HG03064 (cell line): ENCODE data around the gene GRHL3.
"Not testable (repeated sequence)": the region's sequence is repeated elsewhere in the genome, so short reads cannot be mapped to it uniquely, and the experiment has no call there.

ENCODE experiments used
- ATAC-seq: cut with Tn5 transposase; IDR thresholded peaks from one replicate; pipeline ENCODE4 v1.9.1; 2021; ENCODE audit warnings: low read depth; ENCODE audit not compliant: unreplicated experiment

Gene GRHL3

DNA sequence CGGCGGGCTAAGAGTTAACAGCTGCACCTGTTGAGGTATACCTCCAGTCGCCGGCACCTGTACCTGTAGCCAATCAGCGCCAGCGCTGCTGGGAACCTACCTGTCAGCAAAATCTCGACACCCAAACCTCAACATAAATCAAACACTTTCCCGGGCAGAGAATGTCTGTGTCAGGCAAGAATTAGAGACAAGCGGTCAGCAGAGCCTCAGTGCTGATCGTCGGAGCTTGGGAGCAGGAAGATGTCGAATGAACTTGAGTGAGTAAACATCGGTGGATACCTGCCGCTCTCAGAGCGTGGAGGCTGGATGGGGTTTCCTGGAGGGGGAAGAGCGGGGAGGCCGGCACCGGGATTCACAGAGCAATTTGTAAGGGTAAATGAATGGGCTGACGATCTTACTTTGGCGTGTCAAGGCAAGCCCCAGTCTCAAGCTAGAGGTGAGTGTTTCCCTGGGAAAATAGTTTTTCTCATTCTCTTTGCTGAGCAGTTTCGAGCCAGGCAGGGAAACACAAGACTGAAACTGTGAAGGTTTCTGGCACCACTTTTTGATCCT, at the start of gene GRHL3:
Gene GRHL3, plus strand, starts transcription at position 46 of the 552 bp plus-strand sequence. Its CDS starts 195 bp downstream, at position 241.
- no peak for ATAC-seq

DNA sequence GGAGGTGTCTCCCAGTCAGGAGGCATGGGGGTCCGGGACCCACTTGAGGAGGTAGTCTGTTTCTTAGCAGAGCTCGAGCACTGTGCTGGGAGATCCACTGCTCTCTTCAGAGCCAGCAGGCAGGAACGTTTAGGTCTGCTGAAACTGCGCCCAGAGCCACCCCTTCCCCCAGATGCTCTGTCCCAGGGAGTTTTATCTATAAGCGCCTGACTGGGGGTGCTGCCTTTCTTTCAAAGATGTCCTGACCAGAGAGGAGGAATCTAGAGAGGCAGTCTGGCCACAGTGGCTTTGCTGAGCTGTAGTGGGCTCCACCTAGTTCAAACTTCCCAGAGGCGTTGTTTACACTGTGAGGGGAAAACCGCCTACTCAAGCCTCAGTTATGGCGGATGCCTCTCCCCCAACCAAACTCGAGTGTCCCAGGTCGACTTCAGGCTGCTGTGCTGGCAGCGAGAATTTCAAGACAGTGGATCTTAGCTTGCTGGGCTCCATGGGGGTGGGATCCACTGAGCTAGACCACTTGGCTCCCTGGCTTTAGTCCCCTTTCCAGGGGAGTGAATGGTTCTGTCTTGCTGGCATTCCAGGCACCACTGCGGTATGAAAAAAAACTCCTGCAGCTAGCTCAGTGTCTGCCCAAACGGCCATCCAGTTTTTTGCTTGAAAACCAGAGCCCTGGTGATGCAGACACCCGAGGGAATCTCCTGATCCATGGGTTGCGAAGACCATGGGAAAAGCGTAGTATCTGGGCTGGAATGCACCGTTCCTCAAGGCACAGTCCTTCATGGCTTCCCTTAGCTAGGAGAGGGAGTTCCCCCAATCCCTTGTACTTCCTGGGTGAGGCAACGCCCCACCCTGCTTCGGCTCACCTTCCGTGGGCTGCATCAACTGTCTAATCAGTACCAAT, 44.7 kb upstream of the GRHL3 start:
- ATAC-seq: not testable (repeated sequence)

DNA sequence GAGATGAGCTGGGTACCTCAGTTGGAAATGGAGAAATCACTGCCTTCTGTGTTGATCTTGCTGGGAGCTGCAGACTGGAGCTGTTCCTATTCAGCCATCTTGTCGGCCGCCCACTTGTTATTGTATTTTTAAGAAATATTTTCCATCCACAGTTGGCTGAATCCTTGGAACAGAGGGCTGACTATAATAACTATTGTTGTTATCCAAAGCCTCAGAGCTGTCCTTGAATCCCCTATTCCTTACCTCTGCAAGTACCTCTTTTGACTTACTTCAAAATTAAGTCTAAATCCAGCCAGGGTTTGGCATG, 44.1 kb upstream of the GRHL3 start:
- ATAC-seq: no peak

DNA sequence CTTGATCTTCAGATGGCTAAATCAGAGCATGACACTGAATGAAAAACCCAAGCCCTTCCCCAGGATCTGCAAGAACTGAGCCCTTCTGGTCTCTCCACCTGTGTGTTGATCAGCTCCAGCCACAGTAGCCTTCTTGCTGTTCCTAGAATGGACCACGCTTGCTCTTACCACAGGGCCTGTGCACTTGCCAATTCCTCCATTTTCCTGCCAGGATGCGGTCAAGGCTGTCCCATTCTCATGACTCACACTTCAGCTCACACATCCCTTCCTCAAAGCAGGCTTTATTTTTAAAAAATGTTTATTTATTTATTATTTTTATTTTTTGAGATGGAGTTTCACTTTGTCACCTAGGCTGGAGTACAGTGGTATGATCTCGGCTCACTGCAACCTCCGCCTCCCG, 43.6 kb upstream of the GRHL3 start:
- ATAC-seq: no peak

DNA sequence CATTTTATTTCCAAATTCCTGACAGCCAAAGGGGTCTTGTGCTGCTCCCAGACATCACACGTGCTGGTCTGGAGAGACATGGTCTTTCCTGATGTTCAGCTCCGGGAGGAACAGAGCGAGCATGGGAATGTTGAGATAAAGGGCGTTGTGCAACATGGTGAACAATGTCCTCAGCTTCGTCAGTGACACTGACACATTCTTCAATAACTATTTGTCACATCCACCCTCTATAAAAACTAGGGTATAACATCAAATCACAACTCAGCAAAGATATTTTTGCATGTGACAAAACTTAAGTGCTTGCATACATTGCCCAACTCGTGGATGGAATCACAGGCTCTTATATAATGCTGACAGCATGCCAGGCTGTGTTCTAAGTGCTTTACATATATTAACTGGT, 42.4 kb upstream of the GRHL3 start:
- no peak for ATAC-seq

DNA sequence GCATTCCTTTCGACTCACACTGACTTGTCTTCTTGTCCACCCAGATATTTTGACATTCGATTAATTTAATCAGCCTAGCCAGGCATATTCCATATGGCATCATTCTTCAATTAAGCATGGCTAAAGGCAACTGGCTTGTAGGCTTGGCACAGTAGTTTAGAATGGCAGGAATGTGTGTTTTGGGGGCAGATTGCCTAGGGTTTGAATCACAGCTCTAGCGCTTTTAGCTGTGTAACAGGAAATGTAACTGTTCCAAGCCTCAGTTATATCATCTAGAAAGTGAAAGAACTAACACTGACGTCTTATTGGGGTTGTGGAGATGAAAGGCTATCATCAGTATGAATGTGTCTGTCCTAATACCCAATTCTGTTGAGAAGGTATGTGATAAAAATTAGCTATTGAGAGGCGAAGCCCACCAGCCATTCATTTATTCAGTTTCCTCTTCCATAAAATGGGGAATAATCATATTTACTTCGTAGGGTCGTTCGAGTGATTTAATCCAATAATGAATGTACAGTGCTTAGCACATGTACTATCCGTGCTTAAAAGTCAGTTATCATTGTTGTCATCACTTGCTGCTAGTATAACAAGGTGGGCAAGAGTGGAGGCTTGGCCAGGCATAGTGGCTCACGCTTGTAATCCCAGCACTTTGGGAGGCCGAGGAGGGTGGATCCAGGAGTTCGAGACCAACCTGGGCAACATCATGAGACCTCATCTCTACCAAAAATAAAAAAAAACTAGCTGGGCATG, 41.6 kb upstream of the GRHL3 start:
- no peak for ATAC-seq

DNA sequence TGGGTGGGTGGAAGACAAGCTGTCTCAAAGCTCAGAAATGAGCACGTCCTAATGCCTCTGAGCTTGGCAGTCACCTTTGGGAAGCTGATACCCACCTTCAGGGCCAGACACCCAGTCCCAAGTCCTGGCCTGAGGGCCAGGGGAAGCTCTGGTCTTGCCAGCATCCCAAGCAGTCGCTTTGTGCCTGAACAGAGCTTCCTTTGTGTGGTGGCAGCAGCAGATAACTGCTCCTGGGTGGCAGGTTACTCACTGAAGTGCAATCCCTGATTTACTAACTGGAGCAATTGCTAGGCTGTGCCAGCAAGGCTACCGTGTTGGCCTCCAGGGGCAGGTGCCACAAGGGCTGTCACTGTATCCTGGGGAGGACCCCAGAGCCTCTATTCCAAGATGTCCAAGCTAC, 40.4 kb upstream of the GRHL3 start:
- ATAC-seq: no peak

DNA sequence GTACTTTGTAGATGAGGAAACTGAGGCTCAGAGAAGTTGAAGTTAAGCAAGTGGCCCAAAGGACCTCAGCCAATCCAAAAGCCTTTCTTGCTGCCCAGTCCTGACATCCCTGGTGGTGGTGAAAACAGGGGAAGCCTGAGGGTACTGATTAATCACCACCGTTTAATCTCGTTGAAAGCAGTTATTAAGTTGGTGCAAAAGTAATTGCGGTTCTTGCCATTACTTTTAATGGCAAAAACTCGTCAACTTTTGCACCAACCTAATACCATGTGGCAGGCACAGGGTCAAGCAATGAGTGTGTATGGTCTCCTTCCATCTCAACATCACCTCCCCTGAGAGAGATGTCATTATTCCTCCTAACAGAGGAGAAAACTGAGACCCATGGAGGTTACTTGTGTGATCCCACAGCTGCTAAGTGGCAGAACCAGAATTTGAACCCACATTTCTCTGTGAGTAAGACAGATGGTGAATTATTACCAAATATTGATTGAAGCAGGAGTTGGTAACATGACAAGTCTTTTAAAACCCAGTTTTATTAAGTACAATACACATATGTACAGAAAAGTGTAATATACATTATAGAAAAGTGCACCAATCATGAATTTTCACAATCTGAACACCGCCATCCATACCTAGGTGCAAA, 39.4 kb upstream of the GRHL3 start:
- ATAC-seq: no peak

DNA sequence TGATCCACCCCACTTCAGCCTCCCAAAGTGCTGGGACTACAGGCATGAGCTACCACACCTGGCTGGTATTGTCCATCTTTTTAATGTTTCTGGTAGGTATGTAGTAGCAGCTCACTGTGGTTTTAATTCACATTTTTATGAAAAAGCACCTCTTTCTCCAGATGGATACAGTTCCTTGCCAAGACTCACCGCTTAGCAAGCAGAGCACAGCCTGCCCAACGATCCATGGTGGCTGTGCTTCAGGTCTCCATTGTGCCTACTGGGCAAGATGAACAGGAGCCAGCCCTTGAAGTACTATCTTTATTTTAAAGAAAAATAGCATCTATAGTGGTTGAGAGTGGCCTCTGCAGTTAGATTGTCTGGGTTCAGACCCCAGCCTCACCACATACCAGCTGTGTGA, 37.6 kb upstream of the GRHL3 start:
- ATAC-seq: no peak

DNA sequence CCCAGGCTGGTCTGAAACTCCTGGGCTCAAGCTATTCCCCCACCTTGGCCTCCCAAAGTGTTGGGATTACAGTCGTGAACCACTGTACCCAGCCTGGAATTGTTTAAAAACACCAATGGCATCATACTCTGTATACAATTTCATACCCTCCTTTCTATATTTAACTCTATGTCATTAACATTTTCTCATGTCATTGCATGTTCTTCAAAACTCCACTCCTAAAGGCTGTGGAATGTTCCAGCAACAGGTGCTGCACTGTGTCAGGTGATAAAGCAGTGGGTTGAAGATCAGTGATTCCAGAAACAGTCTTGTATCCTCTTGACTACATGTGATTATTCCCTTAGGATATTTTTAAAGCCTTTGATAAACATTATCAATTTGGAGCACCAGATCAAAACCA, 36.7 kb upstream of the GRHL3 start:
- no peak for ATAC-seq

DNA sequence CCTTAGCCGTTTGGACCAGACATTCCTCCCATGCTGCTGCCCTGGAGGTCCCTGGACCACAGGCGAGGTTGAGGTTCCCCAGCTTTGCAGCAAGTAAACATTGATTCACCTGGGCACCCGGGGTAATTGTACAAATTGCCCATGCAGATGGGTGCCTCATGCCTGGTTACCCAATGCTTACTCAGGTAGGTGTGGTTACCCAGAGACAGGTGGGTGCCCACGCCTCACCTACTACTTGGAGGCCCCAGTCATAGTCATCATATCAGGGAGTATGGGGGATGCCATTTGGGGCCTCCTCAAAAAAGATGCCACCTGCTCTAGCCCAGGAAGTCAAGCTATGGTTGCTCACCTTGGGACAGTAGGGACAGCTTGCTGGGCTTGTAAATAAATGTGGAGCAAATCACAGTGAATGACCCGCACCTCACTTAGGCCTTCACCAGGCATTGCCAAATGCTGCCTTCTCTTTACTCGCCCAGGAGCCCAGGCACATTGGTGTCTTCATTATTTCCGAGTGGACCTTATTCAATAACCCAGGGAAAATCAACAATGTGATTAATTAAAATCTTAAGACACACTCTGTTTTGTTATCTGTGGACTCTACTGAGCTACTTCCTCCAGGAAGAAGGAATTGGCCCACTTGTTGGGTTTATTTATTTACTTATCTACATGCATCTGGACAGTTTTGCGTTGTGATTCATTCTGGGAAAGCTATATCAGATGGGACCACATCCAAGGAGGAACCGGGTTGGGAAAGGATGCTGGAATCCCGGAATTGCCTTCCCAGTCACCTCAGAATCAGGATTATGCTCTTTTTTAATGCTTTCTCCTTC, 35.6 kb upstream of the GRHL3 start:
- no peak for ATAC-seq

DNA sequence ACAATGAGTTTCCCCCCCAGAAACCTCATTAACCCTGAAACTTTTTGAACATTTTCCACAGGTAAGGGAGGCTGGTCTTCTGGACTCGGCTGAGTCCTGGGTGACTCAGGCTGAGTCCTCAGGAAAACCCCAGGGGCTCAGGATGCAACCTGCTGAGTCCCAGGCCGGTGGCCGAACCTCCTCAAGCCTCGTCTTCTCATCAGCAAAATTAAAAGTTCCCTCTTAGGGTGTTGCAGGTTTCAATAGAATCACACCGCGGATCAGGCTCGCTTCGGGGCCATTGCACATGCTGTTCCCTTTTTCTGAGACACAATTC, 35.0 kb upstream of the GRHL3 start:
- no peak for ATAC-seq

DNA sequence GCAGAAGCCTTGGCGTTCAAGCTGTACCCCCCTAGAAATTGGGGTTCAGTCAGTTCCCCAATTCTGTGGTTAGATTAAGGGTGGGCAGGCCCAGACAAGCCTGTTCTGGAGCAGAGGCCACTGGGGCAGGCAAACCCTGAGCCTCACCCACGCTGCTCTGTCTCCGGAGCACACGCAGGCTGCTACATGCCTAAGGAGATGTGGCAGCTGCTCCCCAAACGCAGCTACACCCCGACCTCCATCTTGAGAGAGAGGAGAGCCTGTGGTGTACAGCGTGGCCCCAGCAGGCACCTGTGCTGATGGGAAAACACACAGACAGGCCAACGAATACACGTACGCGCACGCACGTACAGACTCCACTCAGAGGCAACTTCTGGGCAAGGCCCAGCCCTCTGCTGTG, 33.9 kb upstream of the GRHL3 start:
- ATAC-seq: no peak

DNA sequence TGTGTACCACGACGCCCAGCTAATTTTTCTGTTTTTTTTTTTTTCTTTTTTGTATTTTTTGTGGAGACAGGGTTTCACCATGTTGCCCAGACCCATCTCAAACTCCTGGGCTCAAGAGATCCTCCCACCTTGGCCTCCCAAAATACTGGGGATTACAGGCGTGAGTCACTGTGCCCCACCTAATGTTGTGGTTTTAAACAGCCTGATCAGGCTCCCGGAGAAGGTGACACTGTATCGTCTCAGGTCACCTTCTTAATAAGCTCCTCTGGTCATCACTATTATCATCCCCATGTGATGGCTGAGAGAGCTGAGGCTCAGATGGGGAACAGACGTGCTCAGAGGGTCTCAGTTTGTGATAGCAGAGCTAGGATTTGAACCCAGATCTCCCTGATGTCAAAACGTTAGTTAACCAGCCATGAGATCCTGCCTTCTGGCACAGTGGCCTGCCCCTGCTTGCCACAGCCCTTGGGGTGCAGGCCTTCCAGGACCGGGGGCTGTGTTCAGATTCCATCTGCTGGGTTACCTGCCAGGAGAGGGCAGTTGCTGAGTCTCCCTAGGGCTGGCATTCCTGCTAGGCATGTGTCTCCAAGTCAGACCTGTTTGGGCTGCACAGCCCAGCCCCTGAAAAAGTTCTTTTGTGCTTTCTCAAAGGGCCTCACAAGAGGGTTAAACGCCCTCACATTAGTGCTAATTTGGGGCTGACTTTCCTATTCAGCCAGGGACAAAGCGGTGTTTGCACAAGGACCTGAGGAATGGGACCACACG, 32.7 kb upstream of the GRHL3 start:
- no peak for ATAC-seq

DNA sequence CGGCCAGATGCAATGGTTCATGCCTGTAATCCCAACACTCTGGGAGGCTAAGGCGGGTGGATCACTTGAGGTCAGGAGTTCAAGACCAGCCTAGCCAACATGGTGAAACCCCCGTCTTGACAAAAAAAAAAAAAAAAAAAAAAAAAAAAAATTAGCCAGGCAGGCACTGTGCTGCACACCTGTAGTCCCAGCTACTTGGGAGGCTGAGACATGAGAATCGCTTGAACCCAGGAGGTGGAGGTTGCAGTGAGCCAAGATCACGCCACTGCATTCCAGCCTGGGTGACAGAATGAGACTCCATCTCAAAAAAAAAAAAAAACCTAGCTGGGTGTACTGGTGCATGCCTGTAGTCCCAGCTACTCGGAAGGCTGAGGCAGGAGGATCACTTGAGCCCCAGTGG, 31.4 kb upstream of the GRHL3 start:
- ATAC-seq: not testable (repeated sequence)

DNA sequence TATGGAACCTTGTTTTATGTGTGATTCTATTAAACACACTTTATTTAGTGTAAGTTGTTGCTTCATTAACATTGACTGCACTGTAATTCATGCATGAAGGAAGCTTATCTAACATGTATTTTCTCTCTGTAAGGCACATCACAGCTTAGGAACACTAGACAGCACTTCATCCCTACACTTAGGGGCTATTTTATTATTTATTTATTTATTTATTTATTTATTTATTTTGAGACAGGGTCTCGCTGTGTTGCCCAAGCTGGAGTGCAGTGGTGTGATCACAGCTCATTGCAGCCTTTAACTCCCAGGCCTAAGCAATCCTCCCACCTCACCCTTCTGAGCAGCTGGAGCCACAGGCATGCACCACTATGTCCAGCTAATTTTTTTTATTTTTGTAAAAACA, 30.7 kb upstream of the GRHL3 start:
- ATAC-seq: no peak

DNA sequence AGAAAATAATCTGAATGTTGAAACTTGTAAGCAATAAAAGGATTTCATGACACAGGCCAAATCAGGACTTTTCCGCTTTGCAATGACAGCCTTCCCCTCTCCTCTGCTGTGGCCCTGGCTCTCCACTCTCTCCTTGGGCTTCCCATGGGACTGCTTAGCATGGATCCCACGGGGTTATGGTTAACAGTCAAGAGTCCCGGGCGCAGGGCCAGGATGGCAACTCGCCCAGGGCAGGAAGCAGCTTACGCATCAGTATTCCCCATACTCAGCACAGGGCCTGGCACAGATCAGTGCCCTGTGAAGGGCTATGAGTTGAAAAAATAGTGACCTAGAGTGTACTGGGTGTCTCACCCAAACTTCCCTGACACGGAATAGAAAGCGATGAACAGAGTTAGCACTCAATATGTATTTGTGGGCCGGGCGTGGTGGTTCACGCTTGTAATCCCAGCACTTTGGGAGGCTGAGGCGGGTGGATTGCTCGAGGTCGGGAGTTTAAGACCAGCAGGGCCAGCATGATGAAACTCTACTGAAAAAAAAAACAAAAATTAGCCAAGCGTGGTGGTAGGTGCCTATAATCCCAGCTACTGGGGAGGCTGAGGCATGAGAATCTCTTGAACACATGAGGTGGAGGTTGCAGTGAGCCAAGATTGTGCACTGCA, 29.1 kb upstream of the GRHL3 start:
- no peak for ATAC-seq

DNA sequence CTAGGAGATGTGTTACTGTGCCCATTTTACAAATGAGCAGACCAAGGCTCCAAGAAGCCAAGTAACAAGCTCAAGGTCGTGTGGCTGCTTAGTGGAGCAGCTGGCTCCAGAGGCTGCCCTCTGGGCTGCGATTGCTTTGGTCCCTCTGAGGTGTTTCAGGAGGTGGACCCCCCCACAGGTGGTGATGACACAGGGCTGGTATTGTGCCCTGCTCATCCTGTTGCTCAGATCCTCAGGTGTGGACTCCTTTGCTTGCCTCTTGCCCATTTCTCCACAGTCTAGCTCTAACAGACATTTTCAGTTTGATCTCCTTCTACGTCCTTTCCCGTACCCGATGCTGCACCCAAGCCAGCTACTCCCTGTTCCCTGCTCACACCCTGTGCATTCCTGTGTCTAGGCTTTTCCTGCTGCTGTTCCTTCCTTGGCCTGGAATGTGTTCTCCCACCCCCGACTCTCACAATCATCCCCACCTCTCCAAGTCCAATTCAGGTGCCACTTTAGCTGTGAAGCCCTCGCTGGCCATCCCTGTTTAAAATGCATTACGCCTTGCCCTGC, 28.1 kb upstream of the GRHL3 start:
- no peak for ATAC-seq

DNA sequence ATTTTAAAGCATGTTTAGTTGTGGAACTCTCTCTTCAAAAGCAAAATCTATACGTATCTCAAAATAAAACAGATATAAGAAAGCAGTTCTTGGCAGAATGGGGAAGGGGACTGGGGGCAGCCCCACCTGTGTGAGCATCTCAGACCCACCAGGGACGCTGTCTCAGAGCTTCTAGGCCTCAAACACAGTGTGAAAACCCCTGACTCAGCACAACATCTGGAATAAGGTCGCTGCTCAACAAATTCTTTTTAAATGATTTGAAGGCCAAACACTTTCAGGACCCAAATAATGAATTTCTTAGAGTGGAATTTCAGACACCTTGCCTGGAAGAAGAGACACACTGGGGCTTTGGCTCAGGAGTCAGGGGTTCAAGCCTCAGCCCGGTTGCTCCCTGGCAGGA, 27.1 kb upstream of the GRHL3 start:
- no peak for ATAC-seq
